Embryonic facial prominence (tissue), 1 donor: ENCODE measurements around the gene PTGR3.

Source experiments
- DNase-seq: peaks from one replicate; pipeline ENCODE4 v3.0.0-alpha.2; 2016; ENCODE audit errors: extremely low spot score

The PTGR3 gene

GRCh38 chr18:75214766-75215510, 6.0 kb upstream of the PTGR3 start:
- no peak for DNase-seq

GRCh38 chr18:75214332-75214690, 5.4 kb upstream of the PTGR3 start:
- DNase-seq = no peak

- no peak for DNase-seq
These were observed 4.8 kb upstream of the PTGR3 start for GRCh38 chr18:75213611-75214331.

- DNase-seq = no peak
These were observed 3.8 kb upstream of the PTGR3 start for GRCh38 chr18:75212751-75213090.

GRCh38 chr18:75211953-75212750, 3.2 kb upstream of the PTGR3 start:
- DNase-seq = no peak

GRCh38 chr18:75211626-75211952, 2.6 kb upstream of the PTGR3 start:
- no peak for DNase-seq

GRCh38 chr18:75211002-75211621, 2.2 kb upstream of the PTGR3 start:
- DNase-seq = no peak

GRCh38 chr18:75210274-75211001, 1.5 kb upstream of the PTGR3 start, which contains the start of gene TSHZ1:
TSHZ1 (plus strand) TSS chr18:75210797; CDS start chr18:75211877, 1,080 bp downstream.
- peak; percentile 88 for DNase-seq

GRCh38 chr18:75209951-75210258, 966 bp upstream of the PTGR3 start:
- DNase-seq = no peak

- DNase-seq = no peak
These were observed 157 bp downstream of the PTGR3 start for GRCh38 chr18:75208836-75209128.

GRCh38 chr18:75208155-75208835, 644 bp downstream of the PTGR3 start:
- no peak for DNase-seq

GRCh38 chr18:75207310-75208154, 1.4 kb downstream of the PTGR3 start:
- DNase-seq = no peak

- no peak for DNase-seq
These were observed 2.3 kb downstream of the PTGR3 start for GRCh38 chr18:75206452-75207309.

GRCh38 chr18:75205514-75206132, 3.3 kb downstream of the PTGR3 start:
- DNase-seq = no peak

GRCh38 chr18:75204732-75205513, 4.0 kb downstream of the PTGR3 start:
- no peak for DNase-seq

- DNase-seq = no peak
These were observed 4.6 kb downstream of the PTGR3 start for GRCh38 chr18:75204269-75204731.

GRCh38 chr18:75203416-75204268, 5.3 kb downstream of the PTGR3 start:
- no peak for DNase-seq
